Left lobe of liver (tissue), 2 donors: Measurements from ENCODE around the gene SPRYD4. TPM values are rescaled to one million over a fixed set of nuclear protein-coding genes. Genes with fewer than 3 reads are reported as not detected.
A peak's percentile ranks its signal among the peaks of the same experiment; 100 is the strongest.

Experiments
- ATAC-seq: fragments of 200-7000 bp; cut with Tn5 transposase; one replicate; pipeline ENCODE4 v1.9.1; 2020; ENCODE audit warnings: mild to moderate bottlenecking, moderate library complexity
- DNase-seq: peaks from one replicate; pipeline ENCODE4 v3.0.0-alpha.2; 2020; ENCODE audit warnings: low spot score
- total RNA-seq: library from RNA; stranded (reverse); gene quantifications from one replicate; pipeline ENCODE4 v1.2.1, GENCODE V29; 2021
- donor health status: DM: no; HTN: no; CAD: no; lungs with moderate emphysema.
- donor health status: DM: no; HTN: yes; CAD: no.

Gene SPRYD4
- total RNA-seq, 1 donor from 2014 or later = 9.4 TPM

GRCh38 chr12:56518570-56518969, 50.2 kb downstream of the SPRYD4 start:
- DNase-seq (no peak), ATAC-seq (no peak)

DNA sequence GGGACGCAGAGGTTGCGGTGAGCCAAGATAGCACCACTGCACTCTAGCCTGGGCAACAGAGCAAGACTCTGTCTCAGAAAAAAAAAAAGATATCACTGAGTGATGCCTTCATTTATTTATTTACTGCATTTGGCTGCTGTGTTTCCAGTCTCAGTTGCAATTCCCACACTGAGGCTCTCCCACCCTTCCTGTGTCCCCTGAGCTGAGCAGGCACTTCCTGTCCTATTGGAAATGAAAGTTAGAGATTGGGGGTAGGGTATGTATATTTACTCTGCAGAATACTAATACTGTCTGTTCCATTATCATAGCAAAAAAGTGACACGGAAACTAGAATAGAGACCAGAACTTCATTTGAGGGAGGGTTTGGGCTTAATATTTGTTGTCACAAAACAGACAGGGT, 51.7 kb downstream of the SPRYD4 start:
- DNase-seq (no peak), ATAC-seq (peak; percentile 57)

DNA sequence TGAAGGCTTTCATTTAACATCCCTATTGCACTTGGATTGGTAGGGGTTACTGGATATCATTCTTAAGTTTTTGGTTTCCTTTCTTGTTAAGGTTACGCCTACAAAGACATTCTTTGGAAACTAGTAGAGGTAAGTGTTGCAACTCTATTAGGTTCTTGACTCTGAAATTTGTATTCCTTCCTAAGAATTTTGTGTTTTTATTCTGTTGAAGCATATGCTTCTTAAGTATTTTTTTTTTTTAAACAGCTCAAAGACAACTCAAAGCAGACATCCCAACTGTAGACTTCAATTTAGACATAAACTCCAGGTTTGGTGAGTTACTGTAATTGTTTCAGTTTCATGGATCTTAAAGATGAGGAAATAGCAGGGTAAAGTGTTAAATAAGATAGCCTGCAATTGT, 52.1 kb downstream of the SPRYD4 start:
- ATAC-seq (no peak), DNase-seq (no peak)

DNA sequence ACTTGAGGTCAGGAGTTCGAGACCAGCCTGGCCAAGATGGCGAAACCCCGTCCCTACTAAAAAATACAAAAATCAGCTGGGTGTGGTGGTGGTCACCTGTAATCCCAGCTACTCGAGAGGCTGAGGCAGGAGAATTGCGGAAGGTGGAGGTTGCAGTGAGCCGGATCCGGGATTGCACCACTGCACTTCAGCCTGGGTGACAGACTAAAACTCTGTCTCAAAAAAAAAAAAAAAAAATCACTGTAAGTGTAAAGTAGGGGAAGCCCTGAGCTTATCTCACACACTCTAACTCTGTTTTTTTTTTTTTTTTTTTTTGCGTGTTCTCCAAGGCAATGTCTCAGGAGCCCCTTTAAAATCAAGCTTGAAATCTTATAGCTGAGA, 52.8 kb downstream of the SPRYD4 start:
- ATAC-seq (peak; percentile 32), DNase-seq (no peak)

- DNase-seq (peak; percentile 54), ATAC-seq (peak; percentile 90)
Observed at GRCh38 chr12:56521590-56522371, 53.4 kb downstream of the SPRYD4 start, which contains the start of gene RBMS2. RBMS2 (plus strand) TSS chr12:56521820; CDS start chr12:56522024, 204 bp downstream.

DNA sequence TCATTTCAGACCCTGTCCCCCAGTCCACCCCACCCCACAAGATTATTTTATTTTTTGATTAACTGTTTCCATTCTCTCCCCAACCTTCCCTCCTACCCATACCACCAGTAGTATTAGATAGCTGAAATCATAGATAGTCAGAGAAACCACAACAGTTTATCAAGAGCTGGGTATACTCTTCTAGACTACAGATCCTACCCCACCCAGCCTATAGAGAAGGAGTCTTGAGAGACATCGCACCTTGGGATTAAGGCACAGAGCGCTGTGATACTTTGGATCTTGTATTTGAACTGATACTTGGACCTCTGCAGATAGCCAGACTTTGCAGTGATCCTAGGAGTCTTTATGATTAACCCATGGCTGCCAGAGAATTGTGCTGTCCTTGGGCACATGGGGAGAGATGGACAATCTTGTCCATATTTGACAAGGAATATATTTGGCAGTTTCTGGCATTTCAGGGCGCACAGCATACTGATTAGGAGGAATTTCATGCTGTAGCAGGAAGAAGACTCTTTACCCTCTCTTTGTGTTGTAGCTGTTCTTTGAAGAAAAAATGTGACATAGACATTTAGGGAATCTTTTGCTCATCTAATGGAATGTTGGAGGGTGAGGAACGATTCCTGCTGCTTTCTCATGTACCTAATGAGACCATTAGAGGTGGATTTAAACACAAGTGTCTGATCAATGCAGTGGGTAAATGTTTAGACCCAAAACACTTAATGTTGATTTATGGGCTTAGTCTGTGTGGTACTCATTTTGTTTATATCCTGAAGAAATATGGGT, 54.2 kb downstream of the SPRYD4 start:
- ATAC-seq (peak; percentile 7), DNase-seq (no peak)

GRCh38 chr12:56528846-56529245, 60.5 kb downstream of the SPRYD4 start:
- no peak for ATAC-seq
- DNase-seq = no peak

Other genes with a start within 250 kb of the SPRYD4 start
- 13.2 TPM for gene RNF41, start 246.7 kb upstream of the SPRYD4 start, total RNA-seq
- gene NABP2, start 244.2 kb upstream of the SPRYD4 start, total RNA-seq = 16.0 TPM
- gene SLC39A5, start 238.5 kb upstream of the SPRYD4 start, total RNA-seq = 227 TPM
- 12.9 TPM for gene ANKRD52, start 210.2 kb upstream of the SPRYD4 start, total RNA-seq
- gene COQ10A, start 201.6 kb upstream of the SPRYD4 start, total RNA-seq = 24.8 TPM
- gene CS, start 168.2 kb upstream of the SPRYD4 start, total RNA-seq = 67.4 TPM
- gene CNPY2, start 152.6 kb upstream of the SPRYD4 start, total RNA-seq = 93.3 TPM
- gene PAN2, start 134.6 kb upstream of the SPRYD4 start, total RNA-seq = 86.0 TPM
- 0.43 TPM for gene IL23A, start 129.7 kb upstream of the SPRYD4 start, total RNA-seq
- gene STAT2, start 108.5 kb upstream of the SPRYD4 start, total RNA-seq = 95.5 TPM
- 188 TPM for gene APOF, start 105.7 kb upstream of the SPRYD4 start, total RNA-seq
- gene TIMELESS, start 19.2 kb upstream of the SPRYD4 start, total RNA-seq = 8.6 TPM
- 0.60 TPM for gene MIP, start 13.9 kb upstream of the SPRYD4 start, total RNA-seq
- gene GLS2, start 19.6 kb downstream of the SPRYD4 start, total RNA-seq = 251 TPM
- 6.6 TPM for gene RBMS2, start 53.2 kb downstream of the SPRYD4 start, total RNA-seq
- gene BAZ2A, start 161.7 kb downstream of the SPRYD4 start, total RNA-seq = 32.2 TPM
- 344 TPM for gene ATP5F1B, start 177.4 kb downstream of the SPRYD4 start, total RNA-seq
- gene PTGES3, start 219.7 kb downstream of the SPRYD4 start, total RNA-seq = 72.1 TPM